Uterus (tissue), 4 donors: ENCODE data around the gene COASY. TPM values are rescaled to one million over a fixed set of nuclear protein-coding genes. Genes with fewer than 3 reads are reported as not detected.
"Not testable (repeated sequence)": the region's sequence is repeated elsewhere in the genome, so short reads cannot be mapped to it uniquely, and the experiment has no call there.

Source experiments
- DNase-seq, 2 donors: peaks; one replicate each; pipeline ENCODE4 v3.0.0-alpha.2; 2019 to 2020
- H3K27ac ChIP-seq, 2 donors: fragments of 200-600 bp; sonication (generic); 1 replicate in 1 of 2; 2 replicates in 1 of 2; pipeline ENCODE4 v1.5.1; 2016 to 2018
- H3K27me3 ChIP-seq, 2 donors: fragments of 200-600 bp; sonication (generic); one replicate each; pipeline ENCODE4 v1.5.1; 2018 to 2019; ENCODE audit warnings: control low read depth in 1 of 2
- H3K36me3 ChIP-seq, 2 donors: fragments of 200-600 bp; sonication (generic); one replicate each; pipeline ENCODE4 v1.5.1; 2019; ENCODE audit warnings: control low read depth in 1 of 2
- H3K4me1 ChIP-seq, 2 donors: fragments of 200-600 bp; sonication (generic); one replicate each; pipeline ENCODE4 v1.5.1; 2018 to 2019; ENCODE audit warnings: control low read depth in 1 of 2
- H3K4me3 ChIP-seq, 2 donors: fragments of 200-600 bp; sonication (generic); 1 replicate in 1 of 2; 2 replicates in 1 of 2; pipeline ENCODE4 v1.5.1; 2018 to 2019; ENCODE audit warnings: mild to moderate bottlenecking in 1 of 2
- H3K9me3 ChIP-seq, 2 donors: fragments of 200-600 bp; sonication (generic); one replicate each; pipeline ENCODE4 v1.5.1; 2019; ENCODE audit warnings: control low read depth in 1 of 2
- CTCF ChIP-seq, 4 experiments: fragments of 200-600 bp in 2 of 4; fragments of 450-650 bp in 2 of 4; sonication (generic) in 2 of 4; IDR thresholded peaks; one replicate each; pipeline ENCODE4 v1.5.1; 2016 to 2019; ENCODE audit warnings: antibody characterized with exemption in 4 of 4, mild to moderate bottlenecking in 2 of 4, moderate library complexity in 1 of 4
- POLR2A ChIP-seq, 2 donors: fragments of 450-650 bp; IDR thresholded peaks; one replicate each; pipeline ENCODE4 v1.6.1; 2016; ENCODE audit warnings: antibody characterized with exemption in 2 of 2, mild to moderate bottlenecking in 1 of 2, moderate library complexity in 1 of 2
- intact Hi-C: fragments of 100-400 bp; cut with DNase I; formaldehyde crosslinking; loops from one replicate; pipeline ENCODE4 v1.15.1; 2023; ENCODE audit warnings: low total_unique reads
- total RNA-seq, 4 donors: library from RNA; depleted of rRNA in 3 of 4; stranded (reverse); fragments of >200 nt in 3 of 4; gene quantifications; one replicate each; pipeline versions ENCODE4 v1.1.0 to v1.2.4, GENCODE V29; 2014 to 2023
- donor health status: DM: yes; HTN: yes; CAD: no.

Gene COASY
- total RNA-seq, 4 donors from 2014 or later: 2.6 to 42.6 (median 16.1) TPM

GRCh38 chr17:42603318-42603717 is 41.4 kb downstream of the COASY start:
- no peaks in the 10 kb centered on the region for H3K9me3 ChIP-seq
- DNase-seq: no peak
- no peaks in the 10 kb centered on the region for H3K36me3 ChIP-seq
- no peak overlapping the region for H3K4me3 ChIP-seq
- no peaks in the 10 kb centered on the region for H3K27me3 ChIP-seq
- no peak overlapping the region for H3K27ac ChIP-seq
- intact Hi-C loops: no loop called here
- TF ChIP-seq CTCF (IDR thresholded peaks at IDR 0.05) (no peak), POLR2A (IDR thresholded peaks at IDR 0.05) (no peak)
- peaks cover 5 to 7% of the 10 kb centered on the region in 2 donors for H3K4me1 ChIP-seq

GRCh38 chr17:42607769-42608168 is 45.8 kb downstream of the COASY start:
- Histone ChIP-seq H3K27ac (peak overlapping the region in 1 of 2 donors; percentile 91), H3K9me3 (no peaks in the 10 kb centered on the region), H3K4me3 (peak overlapping the region in 1 of 2 donors; percentile 89), H3K36me3 (no peaks in the 10 kb centered on the region), H3K4me1 (peaks cover 5 to 7% of the 10 kb centered on the region in 2 donors), H3K27me3 (no peaks in the 10 kb centered on the region)
- TF ChIP-seq POLR2A (IDR thresholded peaks at IDR 0.05): no peak
- no peak for TF ChIP-seq CTCF (IDR thresholded peaks at IDR 0.05)
- DNase-seq: no peak
- intact Hi-C loops: no loop called here

- Histone ChIP-seq H3K9me3 (no peaks in the 10 kb centered on the region), H3K4me1 (peaks cover 5 to 7% of the 10 kb centered on the region in 2 donors), H3K4me3 (peak overlapping the region; percentile 89 to 97), H3K36me3 (no peaks in the 10 kb centered on the region), H3K27ac (peak overlapping the region; percentile 91 to 96), H3K27me3 (no peaks in the 10 kb centered on the region)
- intact Hi-C loops: no loop called here
- DNase-seq: no peak
- no peak for TF ChIP-seq POLR2A (IDR thresholded peaks at IDR 0.05)
- peak in 1 of 4 experiments; percentile 23 for TF ChIP-seq CTCF (IDR thresholded peaks at IDR 0.05)
Measured at GRCh38 chr17:42608305-42609181, 46.6 kb downstream of the COASY start.

GRCh38 chr17:42609182-42609813 is 47.4 kb downstream of the COASY start, which contains the start of the genes RETREG3 and TUBG1:
Gene RETREG3, minus strand, starts transcription at chr17:42609374. Its CDS starts 50 bp downstream, at chr17:42609324.
Gene TUBG1, plus strand, starts transcription at chr17:42609683. Its CDS starts 55 bp downstream, at chr17:42609738.
- H3K9me3 ChIP-seq: no peaks in the 10 kb centered on the region
- H3K36me3 ChIP-seq: no peaks in the 10 kb centered on the region
- H3K4me3 ChIP-seq: peak within 1 kb of the TSS; percentile 89 to 97
- peak; percentile 98 to 99 for DNase-seq
- H3K27me3 ChIP-seq: no peaks in the 10 kb centered on the region
- H3K27ac ChIP-seq: peak within 1 kb of the TSS; percentile 91 to 96
- intact Hi-C loops: no loop called here
- peak; percentile 86 to 90 for TF ChIP-seq POLR2A (IDR thresholded peaks at IDR 0.05)
- peak in 3 of 4 experiments; percentile 42 to 69 (median 55) for TF ChIP-seq CTCF (IDR thresholded peaks at IDR 0.05)
- H3K4me1 ChIP-seq: peaks cover 5 to 7% of the 10 kb centered on the region in 2 donors

- intact Hi-C loops, H3K27me3 ChIP-seq, DNase-seq, H3K9me3 ChIP-seq, H3K4me1 ChIP-seq, H3K36me3 ChIP-seq: not testable (repeated sequence)
- H3K4me3 ChIP-seq: peak overlapping the region; percentile 89 to 97
- H3K27ac ChIP-seq: peak overlapping the region; percentile 65 to 77
Measured at GRCh38 chr17:42609814-42610801, 48.2 kb downstream of the COASY start.
